Glutamatergic neuron (in vitro differentiated cells): Measurements from ENCODE around the gene ABHD4. TPM values are rescaled to one million over a fixed set of nuclear protein-coding genes. Genes with fewer than 3 reads are reported as not detected.

Experiments used
- DNase-seq: peaks from one replicate; pipeline ENCODE4 v3.0.0; 2022
- H3K27ac Mint-ChIP-seq: one replicate; pipeline ENCODE4 v1.8.0; 2020; ENCODE audit warnings: mild to moderate bottlenecking, mixed read lengths, inconsistent platforms; ENCODE audit not compliant: unreplicated experiment
- H3K27me3 Mint-ChIP-seq: one replicate; pipeline ENCODE4 v1.8.0; 2020; ENCODE audit warnings: mild to moderate bottlenecking, moderate library complexity, mixed read lengths, inconsistent platforms; ENCODE audit not compliant: unreplicated experiment
- H3K36me3 Mint-ChIP-seq: one replicate; pipeline ENCODE4 v1.8.0; 2020; ENCODE audit warnings: mild to moderate bottlenecking, mixed read lengths, inconsistent platforms; ENCODE audit not compliant: unreplicated experiment
- H3K4me1 Mint-ChIP-seq: one replicate; pipeline ENCODE4 v1.8.0; 2020; ENCODE audit warnings: mild to moderate bottlenecking, low read depth, mixed read lengths, inconsistent platforms; ENCODE audit not compliant: unreplicated experiment
- H3K4me3 Mint-ChIP-seq: one replicate; pipeline ENCODE4 v1.8.0; 2020; ENCODE audit warnings: mild to moderate bottlenecking, mixed read lengths, inconsistent platforms; ENCODE audit not compliant: unreplicated experiment
- H3K9me3 Mint-ChIP-seq: one replicate; pipeline ENCODE4 v1.8.0; 2020; ENCODE audit warnings: mild to moderate bottlenecking, moderate library complexity, mixed read lengths, inconsistent platforms; ENCODE audit not compliant: unreplicated experiment
- CTCF ChIP-seq: fragments of 200-600 bp; sonication (generic); IDR thresholded peaks from one replicate; pipeline ENCODE4 v1.5.0; 2021; ENCODE audit not compliant: partially characterized antibody, unreplicated experiment
- long read RNA-seq: library from polyadenylated mRNA; unstranded; transcript quantifications from one replicate; pipeline ENCODE4 v2.0.0, GENCODE V29; 2020; ENCODE audit not compliant: unreplicated experiment
- total RNA-seq: library from RNA; stranded (reverse); fragmentation: NEBNext Ultra II Directional; extraction: Animal tissue kit (Norgen Biotek cat#: 25700); gene quantifications from one replicate; pipeline ENCODE4 v1.2.1, GENCODE V29; 2021; ENCODE audit not compliant: unreplicated experiment

ABHD4 gene
- 8.1 TPM for total RNA-seq
- long read RNA-seq, partial matches to known transcripts: 0 of 4 reads
- long read RNA-seq, other reads (novel, unspliced or antisense): 1 of 4 reads

DNA sequence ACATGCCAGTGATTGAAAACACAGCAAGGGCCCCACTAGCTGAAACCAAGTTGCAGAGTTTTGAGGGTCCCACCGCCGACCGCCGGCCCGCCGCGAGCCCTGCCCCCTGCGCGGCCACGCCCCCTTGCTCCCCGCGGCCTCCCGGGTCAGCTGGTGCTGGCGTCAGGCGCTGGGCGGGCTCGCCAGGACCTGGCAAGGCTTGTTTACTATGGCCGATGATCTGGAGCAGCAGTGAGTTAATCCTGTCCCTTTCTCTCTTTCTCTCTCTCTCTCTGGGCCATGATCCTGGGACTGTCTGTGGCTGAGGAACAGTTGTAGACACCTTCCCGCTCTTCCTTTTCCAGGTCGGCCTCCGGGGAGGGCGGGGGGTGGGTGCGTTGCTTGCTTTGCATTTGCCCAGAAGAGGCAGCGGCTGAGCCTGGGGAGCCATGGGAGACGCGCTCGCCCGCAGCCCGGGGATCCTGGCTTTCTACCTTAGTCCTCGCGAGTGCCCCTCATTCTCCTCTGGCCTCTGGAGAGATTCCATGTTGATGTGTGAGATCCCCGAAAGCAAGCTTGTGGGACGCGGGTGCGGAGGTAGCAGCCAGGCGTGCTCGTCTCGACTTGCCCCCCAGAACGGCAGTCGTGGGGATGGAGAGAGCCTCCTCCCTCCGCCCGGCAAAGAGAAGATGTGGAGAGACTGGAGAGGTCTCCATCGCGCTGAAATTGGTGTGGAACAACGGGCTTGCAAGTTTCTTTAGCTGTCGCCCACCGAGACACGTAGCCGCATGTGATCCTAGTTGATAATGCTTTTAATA is at the start of gene ABHD4:
Gene ABHD4 (plus strand): TSS at position 202 of the 797 bp plus-strand sequence. CDS start 7 bp downstream, at position 209.
- TF ChIP-seq CTCF: no peak
- peak; percentile 86 for DNase-seq
- H3K4me3 Mint-ChIP-seq: peak within 1 kb of the TSS; percentile 98
- H3K27me3 Mint-ChIP-seq: peaks cover 2% of the 10 kb centered on the region
- H3K9me3 Mint-ChIP-seq: no peaks in the 10 kb centered on the region
- no peaks in the 10 kb centered on the region for H3K4me1 Mint-ChIP-seq
- H3K27ac Mint-ChIP-seq: peak within 1 kb of the TSS; percentile 77
- peaks cover 8% of the 10 kb centered on the region for H3K36me3 Mint-ChIP-seq

DNA sequence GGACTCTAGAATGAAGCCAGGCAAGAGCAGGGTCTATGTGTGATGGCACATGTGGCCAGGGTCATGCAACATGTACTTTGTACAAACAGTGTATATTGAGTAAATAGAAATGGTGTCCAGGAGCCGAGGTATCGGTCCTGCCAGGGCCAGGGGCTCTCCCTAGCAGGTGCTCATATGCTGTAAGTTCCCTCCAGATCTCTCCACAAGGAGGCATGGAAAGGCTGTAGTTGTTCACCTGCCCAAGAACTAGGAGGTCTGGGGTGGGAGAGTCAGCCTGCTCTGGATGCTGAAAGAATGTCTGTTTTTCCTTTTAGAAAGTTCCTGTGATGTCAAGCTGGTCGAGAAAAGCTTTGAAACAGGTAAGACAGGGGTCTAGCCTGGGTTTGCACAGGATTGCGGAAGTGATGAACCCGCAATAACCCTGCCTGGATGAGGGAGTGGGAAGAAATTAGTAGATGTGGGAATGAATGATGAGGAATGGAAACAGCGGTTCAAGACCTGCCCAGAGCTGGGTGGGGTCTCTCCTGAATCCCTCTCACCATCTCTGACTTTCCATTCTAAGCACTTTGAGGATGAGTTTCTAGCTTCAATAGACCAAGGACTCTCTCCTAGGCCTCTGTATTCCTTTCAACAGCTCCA is 48.7 kb upstream of the ABHD4 start:
- peaks cover 14% of the 10 kb centered on the region for H3K4me1 Mint-ChIP-seq
- no peak overlapping the region for H3K4me3 Mint-ChIP-seq
- no peak overlapping the region for H3K27ac Mint-ChIP-seq

DNA sequence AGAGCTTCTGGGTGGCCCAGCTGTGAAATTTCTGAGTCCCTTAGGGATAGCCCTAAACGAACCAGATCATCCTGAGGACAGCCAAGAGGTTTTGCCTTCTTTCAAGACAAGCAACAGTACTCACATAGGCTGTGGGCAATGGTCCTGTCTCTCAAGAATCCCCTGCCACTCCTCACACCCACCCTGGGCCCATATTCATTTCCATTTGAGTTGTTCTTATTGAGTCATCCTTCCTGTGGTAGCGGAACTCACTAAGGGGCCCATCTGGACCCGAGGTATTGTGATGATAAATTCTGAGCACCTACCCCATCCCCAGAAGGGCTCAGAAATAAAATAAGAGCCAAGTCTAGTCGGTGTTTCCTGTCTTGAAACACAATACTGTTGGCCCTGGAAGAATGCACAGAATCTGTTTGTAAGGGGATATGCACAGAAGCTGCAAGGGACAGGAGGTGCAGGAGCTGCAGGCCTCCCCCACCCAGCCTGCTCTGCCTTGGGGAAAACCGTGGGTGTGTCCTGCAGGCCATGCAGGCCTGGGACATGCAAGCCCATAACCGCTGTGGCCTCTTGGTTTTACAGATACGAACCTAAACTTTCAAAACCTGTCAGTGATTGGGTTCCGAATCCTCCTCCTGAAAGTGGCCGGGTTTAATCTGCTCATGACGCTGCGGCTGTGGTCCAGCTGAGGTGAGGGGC is 48.0 kb upstream of the ABHD4 start:
- no peak for DNase-seq

More for the DNA sequence above, 48.7 kb upstream of the ABHD4 start:
- no peak for TF ChIP-seq CTCF
- peaks cover 12% of the 10 kb centered on the region for H3K27me3 Mint-ChIP-seq
- DNase-seq: no peak
- peaks cover 2% of the 10 kb centered on the region for H3K9me3 Mint-ChIP-seq
- H3K36me3 Mint-ChIP-seq: no peaks in the 10 kb centered on the region

DNA sequence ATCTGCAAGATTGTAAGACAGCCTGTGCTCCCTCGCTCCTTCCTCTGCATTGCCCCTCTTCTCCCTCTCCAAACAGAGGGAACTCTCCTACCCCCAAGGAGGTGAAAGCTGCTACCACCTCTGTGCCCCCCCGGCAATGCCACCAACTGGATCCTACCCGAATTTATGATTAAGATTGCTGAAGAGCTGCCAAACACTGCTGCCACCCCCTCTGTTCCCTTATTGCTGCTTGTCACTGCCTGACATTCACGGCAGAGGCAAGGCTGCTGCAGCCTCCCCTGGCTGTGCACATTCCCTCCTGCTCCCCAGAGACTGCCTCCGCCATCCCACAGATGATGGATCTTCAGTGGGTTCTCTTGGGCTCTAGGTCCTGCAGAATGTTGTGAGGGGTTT is 46.5 kb upstream of the ABHD4 start:
- H3K36me3 Mint-ChIP-seq: no peaks in the 10 kb centered on the region
- peaks cover 10% of the 10 kb centered on the region for H3K4me1 Mint-ChIP-seq
- no peak overlapping the region for H3K4me3 Mint-ChIP-seq
- peak; percentile 36 for DNase-seq
- H3K27ac Mint-ChIP-seq: no peak overlapping the region
- TF ChIP-seq CTCF: no peak
- peaks cover 12% of the 10 kb centered on the region for H3K27me3 Mint-ChIP-seq
- H3K9me3 Mint-ChIP-seq: peaks cover 2% of the 10 kb centered on the region

More for the DNA sequence above, 48.0 kb upstream of the ABHD4 start:
- Mint-ChIP-seq H3K36me3 (no peaks in the 10 kb centered on the region), H3K27me3 (peaks cover 12% of the 10 kb centered on the region), H3K4me3 (no peak overlapping the region), H3K4me1 (peaks cover 12% of the 10 kb centered on the region), H3K9me3 (peaks cover 2% of the 10 kb centered on the region), H3K27ac (no peak overlapping the region)
- TF ChIP-seq CTCF: no peak
